AG09309 (cell line): ENCODE results near the gene TOR4A.

Experiments
- DNase-seq: peaks from one replicate; pipeline ENCODE4 v3.0.0-alpha.2; 2010; ENCODE audit warnings: low read depth
- H3K4me3 ChIP-seq: 2 replicates; pipeline ENCODE4 v1.5.1; 2011; ENCODE audit warnings: mild to moderate bottlenecking, low read depth, low read length, moderate library complexity; ENCODE audit not compliant: control insufficient read depth
- CTCF ChIP-seq: IDR thresholded peaks from 2 replicates; pipeline ENCODE4 v1.5.1; 2011; ENCODE audit warnings: mild to moderate bottlenecking, low read depth, low read length, inconsistent platforms; ENCODE audit not compliant: insufficient read depth, control insufficient read depth; ENCODE audit errors: missing control alignments

Gene TOR4A

GRCh38 chr9:137296670-137297664, 19.4 kb downstream of the TOR4A start:
- DNase-seq: no peak
- H3K4me3 ChIP-seq: no peak overlapping the region
- TF ChIP-seq CTCF: no peak

- TF ChIP-seq CTCF: no peak
- H3K4me3 ChIP-seq: no peak overlapping the region
- DNase-seq: no peak
These were observed 20.4 kb downstream of the TOR4A start for GRCh38 chr9:137297966-137298365.

- no peak overlapping the region for H3K4me3 ChIP-seq
- TF ChIP-seq CTCF: no peak
- no peak for DNase-seq
These were observed 21.1 kb downstream of the TOR4A start for GRCh38 chr9:137298401-137299202.

GRCh38 chr9:137299203-137299565, 21.7 kb downstream of the TOR4A start:
- H3K4me3 ChIP-seq: no peak overlapping the region
- no peak for TF ChIP-seq CTCF
- DNase-seq: no peak

GRCh38 chr9:137299938-137300337, 22.4 kb downstream of the TOR4A start:
- DNase-seq: no peak
- no peak overlapping the region for H3K4me3 ChIP-seq
- no peak for TF ChIP-seq CTCF

GRCh38 chr9:137300567-137301080, 23.1 kb downstream of the TOR4A start:
- TF ChIP-seq CTCF: no peak
- H3K4me3 ChIP-seq: peak overlapping the region; percentile 26
- no peak for DNase-seq
